GM23248 (cell line): ENCODE data around the gene PPP6R2.

ENCODE experiments used
- EZH2 ChIP-seq: fragments of 200-600 bp; sonication (generic); IDR thresholded peaks from 2 replicates; pipeline ENCODE4 v1.6.1; 2018; ENCODE audit warnings: antibody characterized with exemption, mild to moderate bottlenecking; ENCODE audit not compliant: insufficient read depth, poor library complexity, severe bottlenecking
- EZH2phosphoT487 ChIP-seq: fragments of 200-600 bp; sonication (generic); IDR thresholded peaks from 2 replicates; pipeline ENCODE4 v1.6.1; 2018; ENCODE audit warnings: antibody characterized with exemption, moderate library complexity, mild to moderate bottlenecking, low read depth; ENCODE audit not compliant: insufficient read depth

- TF ChIP-seq EZH2 (no peak), EZH2phosphoT487 (no peak)
Observed at GRCh38 chr22:50485221-50486131, 142.3 kb downstream of the PPP6R2 start.
